HG03045 (cell line): ENCODE data around the gene CYSTM1.

Experiments used
- ATAC-seq: cut with Tn5 transposase; IDR thresholded peaks from one replicate; pipeline ENCODE4 v1.9.1; 2021; ENCODE audit warnings: mild to moderate bottlenecking, moderate library complexity; ENCODE audit not compliant: unreplicated experiment

The CYSTM1 gene

GRCh38 chr5:140205216-140205615, 30.2 kb downstream of the CYSTM1 start:
- ATAC-seq = no peak

- no peak for ATAC-seq
These were observed 31.0 kb downstream of the CYSTM1 start for GRCh38 chr5:140205952-140206351.

GRCh38 chr5:140207250-140207964, 32.4 kb downstream of the CYSTM1 start:
- no peak for ATAC-seq

GRCh38 chr5:140208065-140208464, 33.1 kb downstream of the CYSTM1 start:
- ATAC-seq = no peak

- ATAC-seq = peak; percentile 84
These were observed 38.5 kb downstream of the CYSTM1 start for GRCh38 chr5:140213370-140213983.

- no peak for ATAC-seq
These were observed 39.8 kb downstream of the CYSTM1 start for GRCh38 chr5:140214831-140215230.

GRCh38 chr5:140215276-140215675, 40.3 kb downstream of the CYSTM1 start:
- ATAC-seq = no peak

GRCh38 chr5:140216478-140217074, 41.6 kb downstream of the CYSTM1 start:
- no peak for ATAC-seq

- no peak for ATAC-seq
These were observed 42.5 kb downstream of the CYSTM1 start for GRCh38 chr5:140217299-140218026.

GRCh38 chr5:140219068-140219991, 44.3 kb downstream of the CYSTM1 start:
- ATAC-seq = no peak

- ATAC-seq = no peak
These were observed 45.2 kb downstream of the CYSTM1 start for GRCh38 chr5:140220032-140220697.

- no peak for ATAC-seq
These were observed 45.7 kb downstream of the CYSTM1 start for GRCh38 chr5:140220698-140221064.

- ATAC-seq = no peak
These were observed 46.8 kb downstream of the CYSTM1 start for GRCh38 chr5:140221697-140222223.

- no peak for ATAC-seq
These were observed 47.4 kb downstream of the CYSTM1 start for GRCh38 chr5:140222416-140222815.

GRCh38 chr5:140223567-140223966, 48.6 kb downstream of the CYSTM1 start:
- ATAC-seq = no peak

- no peak for ATAC-seq
These were observed 49.7 kb downstream of the CYSTM1 start for GRCh38 chr5:140224658-140225057.

GRCh38 chr5:140225396-140225795, 50.4 kb downstream of the CYSTM1 start:
- no peak for ATAC-seq

- ATAC-seq = no peak
These were observed 52.1 kb downstream of the CYSTM1 start for GRCh38 chr5:140227046-140227445.

- no peak for ATAC-seq
These were observed 53.4 kb downstream of the CYSTM1 start for GRCh38 chr5:140228364-140228837.

GRCh38 chr5:140230373-140230772, 55.4 kb downstream of the CYSTM1 start:
- ATAC-seq = no peak
